ENCODE data around the gene GPRIN3.

The GPRIN3 gene

DNA sequence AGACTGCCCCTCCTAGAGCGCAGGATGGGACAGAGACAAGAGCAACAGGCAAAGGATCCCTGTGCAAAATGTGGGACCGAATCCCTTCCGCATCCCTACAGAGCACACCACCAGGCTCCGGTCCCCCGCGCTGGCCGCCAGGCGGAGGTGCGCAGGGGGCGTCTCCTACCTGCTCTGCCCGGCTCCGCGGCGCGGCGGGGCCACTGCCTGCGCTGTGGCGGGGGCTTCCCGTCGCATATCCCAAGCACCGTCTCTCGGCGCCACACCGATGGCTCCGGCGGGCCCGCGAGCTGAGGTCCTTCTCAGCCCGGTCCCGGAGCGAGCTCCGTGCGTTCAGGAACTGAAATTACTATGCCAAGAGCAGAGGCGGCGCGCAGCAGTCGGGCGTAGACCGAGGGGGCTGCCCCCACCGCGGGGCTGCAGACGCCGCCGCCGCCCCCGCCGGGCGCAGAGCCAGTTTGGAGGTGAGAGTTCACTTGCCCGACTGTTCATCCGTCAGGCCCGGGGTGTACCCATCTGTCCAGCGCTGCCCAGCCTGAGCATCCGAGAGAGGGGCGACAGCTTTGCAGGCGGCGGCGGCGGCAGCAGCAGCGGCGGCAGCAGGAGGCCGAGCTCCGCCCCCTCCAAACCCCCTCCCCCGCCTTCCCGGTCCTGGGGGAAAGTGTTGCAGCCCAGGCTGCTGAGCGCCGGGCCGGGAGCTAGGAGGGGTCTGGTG is at the start of gene GPRIN3:
Gene GPRIN3, minus strand, starts transcription at position 355 of the 715 bp plus-strand sequence. CDS start 57,690 bp downstream, outside the sequence.
- DNase-seq, result peak in 1 of 2 experiments; percentile 40

DNA sequence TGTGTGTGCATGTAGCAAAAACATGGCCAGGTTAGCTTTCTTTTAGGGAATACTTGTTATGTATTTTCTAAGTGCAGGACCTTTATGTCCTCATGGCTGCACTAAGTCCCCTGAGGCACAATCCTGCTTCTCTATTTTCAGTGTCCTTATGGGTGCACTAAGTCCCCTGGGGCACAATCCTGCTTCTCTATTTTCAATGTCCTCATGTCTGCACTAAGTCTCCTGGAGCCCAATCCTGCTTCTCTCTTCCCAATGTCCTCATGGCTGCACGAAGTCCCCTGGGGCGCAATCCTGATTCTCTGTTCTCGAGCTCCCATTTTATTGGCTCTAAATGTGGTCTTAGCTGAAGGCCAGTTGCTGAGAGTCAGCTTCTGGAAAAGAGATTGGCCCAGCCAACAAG is 49.7 kb upstream of the GPRIN3 start:
- DNase-seq, result no peak

DNA sequence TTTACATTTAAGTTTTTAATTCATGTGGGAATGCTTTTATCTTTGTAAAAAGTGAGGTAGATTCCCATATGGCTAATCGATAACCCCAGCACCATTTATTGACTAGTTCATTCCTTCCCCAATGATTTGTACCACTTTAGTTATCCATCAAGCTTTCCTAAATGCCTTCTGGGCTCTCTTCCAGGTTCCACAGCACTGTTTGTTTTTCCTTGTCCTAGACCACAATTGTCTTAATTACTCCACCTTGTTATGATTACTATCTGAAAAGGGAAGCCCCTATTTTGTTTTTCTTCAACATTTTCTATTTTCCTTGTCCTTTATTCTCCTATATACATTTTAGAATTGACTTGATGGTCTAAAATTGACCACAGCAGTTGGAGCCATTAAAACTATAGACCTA is 48.5 kb upstream of the GPRIN3 start:
- no peak for DNase-seq

DNA sequence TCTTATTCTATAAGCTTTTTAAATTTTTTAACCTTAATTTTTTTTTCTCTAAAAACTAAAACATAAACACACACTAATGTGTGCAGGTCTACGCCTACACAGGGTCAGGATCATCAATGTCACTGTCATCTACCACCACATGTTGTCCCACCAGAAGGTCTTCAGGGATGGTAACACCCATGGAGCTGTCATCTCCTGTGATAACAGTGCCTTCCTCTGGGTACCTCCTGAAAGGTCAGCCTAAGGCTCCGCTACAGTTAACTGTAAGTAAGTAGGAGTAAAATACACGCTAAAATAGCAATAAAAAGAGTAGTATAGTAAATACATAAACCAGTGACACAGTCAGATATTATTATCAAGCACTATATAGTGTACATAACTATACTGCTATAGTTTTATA is 45.9 kb upstream of the GPRIN3 start:
- DNase-seq, result no peak

DNA sequence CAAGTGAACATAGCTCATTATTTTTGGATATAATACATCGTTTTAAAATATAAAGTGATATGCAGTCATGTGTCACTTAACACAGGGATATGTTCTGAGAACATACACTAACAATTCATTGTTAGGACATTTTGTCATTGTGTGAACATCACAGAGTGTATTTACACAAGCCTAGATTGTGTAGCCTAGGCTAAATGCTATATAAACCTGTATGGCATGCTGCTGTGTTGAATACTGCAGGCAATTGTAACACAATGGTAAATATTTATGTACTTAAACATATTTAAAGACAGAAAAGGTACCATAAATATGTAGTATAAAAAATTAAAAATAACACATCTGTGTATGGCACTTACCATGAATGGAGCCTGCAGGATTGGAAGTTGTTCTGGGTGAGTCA is 44.9 kb upstream of the GPRIN3 start:
- DNase-seq, result no peak

DNA sequence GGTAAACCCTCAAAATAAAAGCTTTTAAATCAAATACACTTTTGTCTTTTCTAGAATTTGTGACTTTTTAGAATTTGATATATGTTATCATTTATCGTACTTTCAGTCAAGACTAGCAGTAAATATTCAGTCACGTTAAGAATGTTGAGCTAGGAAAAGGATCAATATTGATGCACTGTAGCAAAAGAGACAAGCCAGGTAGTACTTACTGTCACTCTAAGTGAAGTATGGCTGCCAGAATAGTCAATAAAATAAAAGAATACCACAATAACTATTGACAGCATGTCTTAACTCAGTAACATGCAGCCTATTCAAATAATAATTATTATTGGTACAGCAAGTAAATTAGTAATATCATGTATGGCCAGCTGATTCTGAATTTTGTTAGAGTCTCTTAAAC is 43.6 kb upstream of the GPRIN3 start:
- DNase-seq, result no peak

DNA sequence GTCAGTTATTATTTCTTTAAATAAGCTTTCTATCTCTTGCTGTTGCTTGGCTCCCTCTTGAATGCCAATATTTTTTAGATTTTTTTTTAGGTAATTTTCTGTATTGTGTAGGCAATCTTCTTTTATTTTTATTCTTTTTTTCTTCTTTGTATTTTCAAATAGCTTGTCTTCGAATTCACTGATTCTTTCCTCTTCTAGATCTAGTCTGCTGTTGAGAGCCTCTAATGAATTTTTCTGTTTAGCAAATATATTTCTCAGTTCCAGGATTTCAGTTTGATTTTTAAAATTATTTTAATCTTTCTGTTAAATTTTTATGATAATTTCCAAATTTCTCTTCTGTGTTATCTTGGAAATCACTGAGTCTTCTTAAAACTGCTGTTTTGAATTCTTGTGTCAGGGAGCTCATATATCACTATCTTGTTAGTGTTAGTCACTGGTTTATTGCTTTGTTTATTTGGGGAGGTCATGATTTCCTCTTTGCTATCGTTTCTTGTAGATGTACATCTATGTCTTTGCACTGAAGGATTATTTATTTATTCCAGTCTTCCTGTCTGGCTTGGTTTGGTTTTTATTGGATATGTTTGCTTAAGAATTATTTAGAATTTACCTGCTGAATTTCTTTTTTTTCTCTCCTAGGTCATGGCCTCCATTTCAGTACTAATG is 39.9 kb upstream of the GPRIN3 start:
- no peak for DNase-seq

DNA sequence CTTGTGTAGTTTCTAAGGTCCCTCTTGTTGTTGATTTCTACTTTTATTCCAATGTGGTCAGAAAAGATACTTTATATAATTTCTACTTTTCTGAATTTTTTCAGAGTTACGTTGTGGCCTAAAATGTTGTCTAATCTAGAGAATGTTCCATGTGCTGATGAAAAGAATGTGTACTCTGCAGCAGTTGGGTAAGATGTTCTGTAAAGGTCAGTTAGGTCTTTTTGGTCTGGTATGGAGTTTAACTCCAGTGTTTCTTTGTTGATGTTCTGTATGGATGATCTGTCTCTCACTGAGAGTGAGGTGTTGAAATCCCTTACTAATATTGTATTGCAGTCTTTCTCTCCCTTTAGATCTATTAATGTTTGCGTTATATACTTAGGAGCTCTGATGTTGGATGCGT is 37.0 kb upstream of the GPRIN3 start:
- no peak for DNase-seq

DNA sequence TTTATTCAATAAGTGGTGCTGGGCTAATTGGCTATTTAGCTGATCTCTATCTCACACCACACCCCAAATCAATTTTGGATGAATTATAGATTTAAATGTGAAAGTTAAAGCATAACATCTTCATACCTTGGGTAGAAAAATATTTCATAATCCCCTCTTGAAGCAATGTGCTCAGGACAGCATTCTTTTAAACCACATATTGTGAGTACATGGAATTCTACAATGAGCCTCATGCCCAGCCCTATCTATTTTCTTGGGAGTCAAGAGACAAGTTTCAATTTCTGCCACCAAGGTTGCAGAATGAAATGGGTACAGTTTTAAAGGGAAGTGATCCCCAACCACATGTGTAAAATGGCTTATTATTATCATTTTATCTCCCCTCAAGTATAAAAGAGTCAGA is 30.6 kb upstream of the GPRIN3 start:
- no peak for DNase-seq

DNA sequence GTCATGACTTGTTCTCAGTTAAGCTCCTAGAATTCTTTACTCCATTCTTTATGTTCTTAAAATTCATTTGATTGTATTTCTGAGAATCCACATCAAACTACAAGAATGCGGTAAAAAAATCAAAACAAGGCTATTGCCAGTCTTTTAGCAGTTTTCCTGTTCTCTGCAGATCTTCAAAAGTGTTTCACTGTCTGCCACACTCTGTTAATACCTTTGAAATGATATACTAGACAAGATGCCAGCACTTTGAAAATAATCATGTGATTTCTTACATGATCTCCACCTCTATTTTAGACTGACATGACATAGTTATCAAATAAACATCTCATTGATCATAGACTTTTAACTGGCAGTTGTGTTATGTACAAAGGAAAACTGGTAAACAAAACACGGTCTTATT is 30.1 kb upstream of the GPRIN3 start:
- no peak for DNase-seq

DNA sequence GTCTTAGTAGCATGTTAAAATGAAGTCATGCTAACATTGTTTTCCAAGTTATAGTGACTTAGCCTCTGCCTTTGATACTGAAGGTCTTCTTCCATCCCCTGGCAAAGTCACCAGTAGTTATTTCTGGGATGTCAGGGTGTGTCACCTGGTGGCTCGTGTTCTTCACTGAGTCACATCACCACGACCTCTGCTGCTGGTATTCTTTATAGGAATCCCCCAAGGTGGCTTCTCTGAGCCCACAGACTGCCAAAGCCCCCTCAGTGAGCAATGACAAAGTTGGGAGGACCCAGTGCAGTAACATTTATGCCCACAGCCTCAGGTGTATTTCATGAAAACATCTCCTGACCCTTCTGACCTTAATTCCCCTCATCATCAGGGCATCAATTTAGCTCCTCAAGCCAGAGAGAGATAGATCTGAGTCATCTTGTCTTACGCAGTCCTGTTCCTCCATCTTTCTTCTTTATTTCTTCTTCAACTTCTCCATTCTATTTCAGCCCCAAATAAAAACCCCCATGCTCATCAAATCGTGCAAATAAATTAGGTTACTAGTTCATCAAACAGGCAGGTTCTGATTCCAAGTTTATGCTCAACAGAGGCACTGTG is 29.3 kb upstream of the GPRIN3 start:
- no peak for DNase-seq

DNA sequence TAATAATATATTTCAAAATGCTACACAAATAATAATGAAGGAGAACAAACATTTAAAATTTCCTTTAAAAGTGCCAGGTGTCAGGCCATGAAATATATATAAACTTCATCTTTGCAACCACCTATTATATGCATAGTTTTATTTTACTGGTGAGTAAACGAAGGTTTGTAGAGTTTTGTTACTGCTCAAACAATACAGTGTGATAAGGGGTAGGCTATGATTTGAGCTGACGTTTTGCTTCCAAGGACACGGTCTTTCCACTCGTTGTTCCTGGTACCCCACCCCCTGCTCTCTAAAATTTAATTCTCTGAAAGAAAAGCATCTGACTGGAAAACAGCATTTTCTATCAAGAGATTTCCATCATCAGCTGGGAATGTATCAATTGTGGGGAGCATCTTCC is 27.2 kb upstream of the GPRIN3 start:
- DNase-seq, result no peak

DNA sequence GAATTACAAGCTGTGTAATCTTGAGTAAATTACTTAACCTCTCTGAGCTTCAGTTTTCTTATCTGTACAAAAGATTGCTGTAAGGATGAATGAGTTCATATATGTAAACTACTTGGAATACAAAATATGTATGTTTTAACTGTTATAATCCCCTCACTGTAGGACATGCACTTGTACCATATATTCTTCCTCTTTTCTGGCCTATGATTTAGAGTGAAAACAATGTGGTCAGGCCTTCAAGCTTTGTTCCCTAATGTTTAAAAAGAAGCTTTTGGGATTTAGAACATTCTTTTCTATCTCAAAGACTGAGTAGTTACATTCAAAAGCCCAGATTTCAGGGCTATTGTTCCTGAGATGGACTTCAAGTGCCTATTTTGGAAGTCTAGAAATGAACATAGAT is 26.7 kb upstream of the GPRIN3 start:
- peak; percentile 10 to 41 for DNase-seq

DNA sequence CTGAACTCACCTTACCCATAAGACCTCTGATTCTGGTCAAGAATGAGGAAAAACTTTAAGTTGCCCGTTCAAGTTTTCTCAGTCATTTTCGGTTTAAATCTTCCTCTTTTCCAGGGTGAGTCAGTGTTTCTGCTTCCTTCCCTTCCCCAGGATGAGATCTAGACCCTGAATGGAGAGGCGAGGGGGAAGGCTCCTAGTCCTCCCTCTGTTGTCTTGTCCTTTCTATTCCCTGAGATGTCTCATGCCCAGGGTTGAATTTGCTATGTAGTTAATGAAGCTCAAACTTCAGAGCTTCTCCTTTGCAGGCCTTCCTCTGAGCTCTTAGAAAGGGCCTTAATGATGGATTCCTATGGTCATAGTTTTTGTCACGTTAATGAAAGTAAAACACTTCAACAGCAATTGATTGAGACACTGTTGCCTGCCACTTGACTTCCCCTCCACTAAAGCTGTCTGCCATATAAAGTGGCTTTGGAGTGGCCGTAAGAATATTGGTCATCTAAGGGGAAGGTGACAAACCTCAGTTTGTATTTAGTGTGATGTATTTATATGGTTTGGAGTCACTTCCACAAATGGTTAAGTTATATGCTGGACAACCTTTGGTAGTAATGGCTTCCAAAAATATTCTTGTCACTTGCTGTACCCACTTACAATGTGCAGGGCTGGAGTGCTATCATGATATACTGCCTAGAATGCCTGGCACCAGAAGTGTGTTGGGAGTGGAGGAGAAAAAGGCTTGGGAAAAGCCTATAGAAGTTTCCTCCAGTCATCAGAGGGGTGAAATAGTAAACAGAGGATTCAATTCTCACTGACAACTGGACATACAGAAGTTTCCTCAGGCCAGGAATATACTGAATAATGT is 24.3 kb upstream of the GPRIN3 start:
- peak; percentile 40 to 61 for DNase-seq

DNA sequence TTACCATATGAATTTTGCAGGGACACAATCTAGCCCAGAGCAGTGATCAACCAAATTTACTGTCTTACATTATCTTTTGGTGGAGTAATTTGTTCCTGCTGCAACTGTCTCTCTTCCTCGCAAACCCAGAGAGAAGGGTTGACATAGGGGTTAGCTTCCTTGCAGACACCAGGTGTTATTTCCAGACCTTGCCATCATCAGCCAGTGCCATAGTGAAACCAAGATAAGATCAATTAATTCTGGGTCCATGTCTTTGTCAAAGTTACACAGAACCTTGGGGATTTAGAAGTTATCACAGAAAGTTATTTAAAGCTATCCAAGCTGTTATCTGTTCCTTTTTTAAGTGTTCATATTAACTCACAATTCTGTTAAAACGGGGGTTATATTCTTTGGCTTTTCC is 23.6 kb upstream of the GPRIN3 start:
- no peak for DNase-seq

DNA sequence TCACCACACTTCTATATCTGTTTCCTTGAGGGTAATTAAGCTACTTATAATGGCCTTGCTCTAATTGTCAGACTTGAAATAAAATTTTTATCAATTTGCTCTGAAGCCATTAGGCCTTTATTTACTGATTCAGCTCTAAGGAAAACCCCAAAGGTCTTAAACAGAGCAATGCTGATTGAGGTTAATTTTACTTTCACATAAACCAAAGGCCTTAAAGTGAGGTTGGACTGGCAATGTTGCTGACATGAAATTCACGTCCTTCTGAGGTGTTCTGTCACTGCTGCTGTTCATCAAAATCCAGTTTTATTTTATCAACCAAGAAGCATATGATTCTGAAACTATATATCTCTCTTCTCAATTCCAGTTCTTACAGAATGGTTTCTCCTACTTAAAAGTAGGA is 21.7 kb upstream of the GPRIN3 start:
- DNase-seq, result no peak

DNA sequence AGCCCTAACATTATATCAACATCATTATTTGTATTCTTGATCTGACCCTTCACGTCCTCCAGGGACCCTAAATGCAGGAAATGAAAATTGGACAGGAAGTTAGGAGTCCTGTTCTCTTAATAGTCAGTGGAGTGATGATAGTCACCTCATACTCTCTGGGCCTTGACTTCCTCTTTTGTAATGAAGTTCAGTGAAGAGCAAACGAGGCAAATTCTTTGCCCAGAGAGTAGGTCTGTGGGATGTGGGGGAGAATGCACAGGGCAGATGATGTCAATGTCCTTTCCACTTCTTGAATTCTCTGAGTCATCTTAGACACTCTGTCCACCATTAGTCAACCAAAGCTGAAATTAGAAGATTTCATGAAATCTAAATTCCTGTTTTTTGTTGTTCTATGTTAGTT is 17.1 kb upstream of the GPRIN3 start:
- peak; percentile 92 to 94 for DNase-seq

DNA sequence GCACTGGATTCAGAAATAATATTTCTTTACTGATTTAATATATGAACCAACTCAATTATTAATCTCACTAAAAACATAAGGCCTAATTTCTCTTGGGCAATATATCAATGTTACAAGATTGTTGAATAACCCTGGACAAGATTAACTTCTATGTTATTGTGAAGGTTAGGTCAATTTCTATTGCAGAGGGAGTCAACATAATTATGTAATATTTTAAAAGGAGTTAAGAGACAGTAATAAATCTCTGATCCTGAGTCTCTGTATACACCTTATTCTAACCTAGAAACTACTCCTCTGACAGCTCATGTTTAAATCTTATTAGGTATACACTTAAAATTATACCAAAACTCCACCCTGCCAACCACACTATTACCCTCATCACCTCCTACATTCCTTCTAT is 15.1 kb upstream of the GPRIN3 start:
- no peak for DNase-seq

DNA sequence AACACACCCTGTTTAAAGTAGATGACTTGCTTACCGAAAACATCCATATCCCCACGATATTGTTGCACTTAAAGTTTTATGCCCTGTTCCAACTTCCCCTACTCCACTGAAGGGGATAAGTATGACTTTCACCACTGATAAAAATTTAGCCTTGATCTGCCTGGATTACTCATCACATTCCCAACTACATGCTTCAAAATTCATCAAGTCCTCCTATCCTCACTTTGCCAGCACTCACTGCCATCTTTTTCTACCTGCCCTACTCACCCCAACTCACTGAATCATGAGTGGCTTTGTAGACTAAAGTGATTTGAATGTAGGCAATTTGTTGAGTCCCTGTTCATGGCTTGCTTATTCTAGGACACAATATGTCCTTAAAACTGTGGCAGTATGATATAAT is 12.2 kb upstream of the GPRIN3 start:
- DNase-seq, result no peak

DNA sequence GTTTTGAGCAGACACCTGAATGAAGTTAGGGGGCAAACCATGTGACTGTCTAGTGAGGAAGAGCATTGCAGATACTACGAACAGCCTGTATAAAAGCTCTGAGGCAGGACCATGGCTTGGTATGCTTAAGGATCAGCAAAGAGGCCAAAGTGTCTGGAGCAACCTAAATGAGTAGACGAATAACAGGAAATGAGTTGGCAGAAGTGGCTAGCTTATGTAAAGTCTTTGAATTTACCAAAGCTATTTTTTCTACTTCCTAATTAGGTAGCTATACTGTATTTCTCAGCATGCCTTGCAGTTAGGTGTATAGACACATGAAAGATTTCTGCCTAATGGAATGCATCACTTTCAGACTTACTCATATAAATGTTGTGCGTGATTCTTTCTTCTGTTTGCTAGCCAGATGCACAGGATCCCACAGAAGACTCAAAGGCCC is 9.3 kb upstream of the GPRIN3 start:
- peak; percentile 59 to 61 for DNase-seq

DNA sequence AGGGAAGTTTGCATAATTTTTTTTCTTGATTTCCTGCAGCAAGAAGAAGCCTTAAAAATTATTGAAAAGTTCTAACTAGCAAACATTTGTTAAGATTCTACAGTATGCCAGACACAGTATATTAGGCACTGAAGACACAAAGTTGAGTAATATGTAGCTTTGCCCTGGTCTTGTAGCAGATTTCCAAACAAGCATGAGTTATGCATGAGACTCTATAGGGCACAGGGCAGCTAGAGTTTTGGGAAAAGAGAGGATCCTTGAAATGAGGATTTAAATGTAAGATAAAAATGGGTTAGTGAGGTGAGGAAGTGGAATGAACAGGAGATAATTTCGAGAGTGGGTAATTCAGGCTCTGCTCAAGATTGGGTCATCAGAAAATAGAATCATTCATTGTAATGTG is 8.6 kb upstream of the GPRIN3 start:
- no peak for DNase-seq

DNA sequence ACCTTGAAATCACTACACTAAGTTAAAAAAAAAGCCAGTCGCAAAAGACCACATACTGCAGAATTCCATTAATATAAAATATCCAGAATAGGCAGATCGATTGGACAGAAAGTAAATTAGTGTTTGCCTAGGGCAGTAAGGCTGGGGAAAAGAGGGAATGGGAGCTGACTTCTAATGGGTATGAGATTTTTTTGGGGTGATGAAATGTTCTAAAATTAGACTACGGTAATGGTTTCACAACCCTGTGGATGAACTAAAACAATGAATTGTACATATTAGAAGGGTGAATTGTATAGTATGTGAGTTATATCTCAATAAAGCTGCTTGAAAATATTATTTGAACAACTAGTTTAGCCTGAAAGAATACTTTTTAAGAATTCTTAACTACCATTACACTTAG is 6.7 kb upstream of the GPRIN3 start:
- DNase-seq, result no peak

DNA sequence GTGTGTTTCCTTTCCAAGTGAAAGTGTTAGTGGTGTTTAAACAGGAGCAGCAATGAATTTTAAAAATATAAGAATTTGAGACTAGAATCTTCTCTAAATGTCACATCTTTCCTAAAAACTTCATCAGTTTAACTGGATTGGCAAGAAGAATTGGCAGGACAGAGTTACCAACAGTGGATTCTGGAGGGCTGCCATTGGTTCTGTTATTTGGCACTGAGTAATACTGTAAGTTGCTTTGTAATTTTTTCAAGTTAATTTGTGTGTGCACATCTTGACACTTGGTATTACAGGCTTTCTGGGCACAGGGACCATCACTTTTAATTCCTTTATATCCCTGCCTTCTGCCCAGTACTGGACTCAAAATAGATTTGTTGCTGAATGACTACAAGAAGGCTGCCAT is 4.5 kb upstream of the GPRIN3 start:
- DNase-seq, result no peak
